ENCODE results near the gene PCMTD2. TPM values are rescaled to one million over a fixed set of nuclear protein-coding genes. Genes with fewer than 3 reads are reported as not detected.

The PCMTD2 gene
- total RNA-seq, 1 donor from 2014 or later: 19.0 TPM

- DNase-seq (ENCODE audit: low read depth) (no peak), FAIRE-seq (no peak)
- TF ChIP-seq CTCF (IDR thresholded peaks at IDR 0.05; ENCODE audit: insufficient read depth, low read length, severe bottlenecking): no peak
- no peak overlapping the region for H3K4me3 ChIP-seq (ENCODE audit: low read depth, low read length)
- H3K27me3 ChIP-seq (ENCODE audit: control insufficient read depth, insufficient read depth, low read length): peaks cover 3% of the 10 kb centered on the region
- no peaks in the 10 kb centered on the region for H3K36me3 ChIP-seq (ENCODE audit: control insufficient read depth, insufficient read depth, low read length)
Observed at GRCh38 chr20:64250027-64250426, 5.5 kb upstream of the PCMTD2 start.

GRCh38 chr20:64253000-64253383 is 2.6 kb upstream of the PCMTD2 start:
- Histone ChIP-seq H3K27me3 (ENCODE audit: control insufficient read depth, insufficient read depth, low read length) (no peaks in the 10 kb centered on the region), H3K4me3 (ENCODE audit: low read depth, low read length) (no peak overlapping the region), H3K36me3 (ENCODE audit: control insufficient read depth, insufficient read depth, low read length) (no peaks in the 10 kb centered on the region)
- TF ChIP-seq CTCF (IDR thresholded peaks at IDR 0.05; ENCODE audit: insufficient read depth, low read length, severe bottlenecking): no peak
- FAIRE-seq (no peak), DNase-seq (ENCODE audit: low read depth) (no peak)

- no peak for DNase-seq (ENCODE audit: low read depth)
- no peaks in the 10 kb centered on the region for H3K36me3 ChIP-seq (ENCODE audit: control insufficient read depth, insufficient read depth, low read length)
- no peak overlapping the region for H3K4me3 ChIP-seq (ENCODE audit: low read depth, low read length)
- no peak for FAIRE-seq
- H3K27me3 ChIP-seq (ENCODE audit: control insufficient read depth, insufficient read depth, low read length): no peaks in the 10 kb centered on the region
- no peak for TF ChIP-seq CTCF (IDR thresholded peaks at IDR 0.05; ENCODE audit: insufficient read depth, low read length, severe bottlenecking)
Observed at GRCh38 chr20:64253443-64253842, 2.1 kb upstream of the PCMTD2 start.

DNA sequence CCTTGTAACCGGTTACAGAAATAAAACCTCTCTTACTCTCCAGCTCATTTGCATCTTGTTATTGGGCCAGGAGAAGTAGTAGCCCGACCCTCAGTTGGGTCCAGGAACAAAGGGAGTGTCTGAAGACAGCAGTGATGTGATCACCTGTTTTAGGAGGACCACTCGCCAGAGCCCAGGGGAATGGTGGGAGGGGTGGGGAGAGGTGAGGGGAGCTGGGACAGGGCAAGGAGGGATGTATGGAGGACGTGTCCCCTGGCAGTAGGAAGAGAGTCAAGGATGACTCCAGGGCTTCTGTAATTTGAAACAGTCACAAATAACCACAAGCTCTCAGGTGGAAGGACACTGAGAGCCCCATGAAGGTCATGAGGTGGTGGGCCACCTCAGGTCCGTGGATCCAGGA is 1.4 kb upstream of the PCMTD2 start:
- TF ChIP-seq CTCF (IDR thresholded peaks at IDR 0.05; ENCODE audit: insufficient read depth, low read length, severe bottlenecking): no peak
- DNase-seq (ENCODE audit: low read depth) (no peak), FAIRE-seq (no peak)
- H3K27me3 ChIP-seq (ENCODE audit: control insufficient read depth, insufficient read depth, low read length): no peaks in the 10 kb centered on the region
- H3K36me3 ChIP-seq (ENCODE audit: control insufficient read depth, insufficient read depth, low read length): no peaks in the 10 kb centered on the region
- no peak overlapping the region for H3K4me3 ChIP-seq (ENCODE audit: low read depth, low read length)

DNA sequence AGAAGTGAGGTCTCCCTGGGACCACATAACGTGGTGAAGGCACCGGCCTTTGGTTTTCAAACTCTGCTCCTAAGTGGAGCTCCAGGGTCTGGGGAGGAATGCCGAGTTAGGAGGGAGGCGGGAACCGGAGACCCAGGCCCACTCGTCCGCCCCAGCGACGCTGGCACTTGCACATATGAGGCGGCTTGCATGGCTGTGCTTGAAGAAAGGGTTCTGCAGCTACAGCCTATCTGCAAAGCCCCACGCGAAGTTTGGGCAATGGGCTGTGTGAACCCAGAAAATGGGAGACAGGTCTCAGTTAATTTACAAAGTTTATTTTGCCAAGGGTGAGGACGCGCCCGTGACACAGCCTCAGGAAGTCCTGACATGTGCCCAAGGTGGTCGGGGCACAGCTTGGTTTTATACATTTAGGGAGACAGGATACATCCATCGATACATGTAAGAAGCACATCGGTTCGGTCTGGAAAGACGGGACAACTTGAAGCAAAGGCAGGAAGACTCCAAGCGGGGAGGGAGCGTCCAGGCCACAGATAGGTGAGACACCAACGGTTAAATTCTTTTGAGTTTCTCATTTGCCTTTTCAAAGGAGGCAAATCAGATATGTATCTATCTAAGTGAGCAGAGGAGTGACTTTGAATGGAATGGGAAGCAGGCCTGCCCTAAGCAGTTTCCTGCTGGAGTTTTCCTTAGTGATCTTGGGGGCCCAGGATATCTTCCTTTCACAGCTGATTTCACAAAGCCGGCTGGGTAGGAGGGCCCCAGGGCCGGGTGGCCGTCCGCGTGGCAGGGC is 782 bp upstream of the PCMTD2 start:
- no peak for FAIRE-seq
- no peak for TF ChIP-seq CTCF (IDR thresholded peaks at IDR 0.05; ENCODE audit: insufficient read depth, low read length, severe bottlenecking)
- Histone ChIP-seq H3K27me3 (ENCODE audit: control insufficient read depth, insufficient read depth, low read length) (no peaks in the 10 kb centered on the region), H3K36me3 (ENCODE audit: control insufficient read depth, insufficient read depth, low read length) (no peaks in the 10 kb centered on the region), H3K4me3 (ENCODE audit: low read depth, low read length) (peak overlapping the region; percentile 74)
- no peak for DNase-seq (ENCODE audit: low read depth)
